ENCODE data around the gene FMO1. TPM values are rescaled to one million over a fixed set of nuclear protein-coding genes. Genes with fewer than 3 reads are reported as not detected.

Gene FMO1
- total and polyA plus RNA-seq, 9 donors = 3.8 to 32.2 (median 5.8) TPM; not detected in 1

GRCh38 chr1:171296897-171297296 lies 48.6 kb downstream of the FMO1 start:
- no peaks in the 10 kb centered on the region for H3K27me3 ChIP-seq
- no peak overlapping the region for H3K4me3 ChIP-seq
- intact Hi-C loops (cut with DNase I) = no loop called here
- no peak for DNase-seq
- TF ChIP-seq POLR2A (IDR thresholded peaks at IDR 0.05) = no peak
- no peaks in the 10 kb centered on the region for H3K9me3 ChIP-seq
- no peaks in the 10 kb centered on the region for H3K36me3 ChIP-seq
- no peaks in the 10 kb centered on the region for H3K4me1 ChIP-seq (ENCODE audit: insufficient read depth)
- WGBS, 3 donors = 74 to 90% (median 82%) methylated on average over 2 of the region's 2 CpGs
- no peak overlapping the region for H3K27ac ChIP-seq

DNA sequence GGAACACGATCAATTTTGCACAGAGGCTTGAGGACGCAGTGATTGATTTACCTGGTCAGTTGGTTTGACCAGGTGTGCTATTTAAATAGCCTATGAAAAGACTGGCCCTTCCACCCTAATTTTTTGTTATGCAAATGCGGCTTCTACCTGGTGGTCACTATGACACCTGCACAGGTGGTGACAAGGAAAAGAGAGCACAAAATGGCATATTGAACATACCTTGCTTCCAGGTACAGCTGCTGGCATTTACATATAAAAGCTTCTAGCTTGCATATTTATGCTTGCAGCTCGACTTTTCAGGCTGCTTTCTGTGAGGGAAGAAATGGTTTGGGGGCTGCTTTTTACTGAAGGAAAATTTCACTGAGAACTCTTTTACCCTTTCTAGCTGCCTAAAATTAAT lies 50.4 kb downstream of the FMO1 start:
- DNase-seq = no peak
- TF ChIP-seq POLR2A (IDR thresholded peaks at IDR 0.05) (no peak), EP300 (IDR thresholded peaks at IDR 0.05) (no peak)
- TF ChIP-seq, protein P1, sequence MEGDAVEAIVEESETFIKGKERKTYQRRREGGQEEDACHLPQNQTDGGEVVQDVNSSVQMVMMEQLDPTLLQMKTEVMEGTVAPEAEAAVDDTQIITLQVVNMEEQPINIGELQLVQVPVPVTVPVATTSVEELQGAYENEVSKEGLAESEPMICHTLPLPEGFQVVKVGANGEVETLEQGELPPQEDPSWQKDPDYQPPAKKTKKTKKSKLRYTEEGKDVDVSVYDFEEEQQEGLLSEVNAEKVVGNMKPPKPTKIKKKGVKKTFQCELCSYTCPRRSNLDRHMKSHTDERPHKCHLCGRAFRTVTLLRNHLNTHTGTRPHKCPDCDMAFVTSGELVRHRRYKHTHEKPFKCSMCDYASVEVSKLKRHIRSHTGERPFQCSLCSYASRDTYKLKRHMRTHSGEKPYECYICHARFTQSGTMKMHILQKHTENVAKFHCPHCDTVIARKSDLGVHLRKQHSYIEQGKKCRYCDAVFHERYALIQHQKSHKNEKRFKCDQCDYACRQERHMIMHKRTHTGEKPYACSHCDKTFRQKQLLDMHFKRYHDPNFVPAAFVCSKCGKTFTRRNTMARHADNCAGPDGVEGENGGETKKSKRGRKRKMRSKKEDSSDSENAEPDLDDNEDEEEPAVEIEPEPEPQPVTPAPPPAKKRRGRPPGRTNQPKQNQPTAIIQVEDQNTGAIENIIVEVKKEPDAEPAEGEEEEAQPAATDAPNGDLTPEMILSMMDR (IDR thresholded peaks at IDR 0.05) = no peak

GRCh38 chr1:171299342-171299741 lies 51.0 kb downstream of the FMO1 start:
- no peaks in the 10 kb centered on the region for H3K4me1 ChIP-seq (ENCODE audit: insufficient read depth)

More for the DNA sequence above, 50.4 kb downstream of the FMO1 start:
- Histone ChIP-seq H3K27me3 (no peaks in the 10 kb centered on the region), H3K36me3 (no peaks in the 10 kb centered on the region), H3K27ac (no peak overlapping the region), H3K4me1 (ENCODE audit: insufficient read depth) (no peaks in the 10 kb centered on the region), H3K9me3 (no peaks in the 10 kb centered on the region), H3K4me3 (no peak overlapping the region)
- intact Hi-C loops (cut with DNase I) = no loop called here
- WGBS, 3 donors = 75 to 79% (median 75%) methylated on average over 4 of the region's 4 CpGs

DNA sequence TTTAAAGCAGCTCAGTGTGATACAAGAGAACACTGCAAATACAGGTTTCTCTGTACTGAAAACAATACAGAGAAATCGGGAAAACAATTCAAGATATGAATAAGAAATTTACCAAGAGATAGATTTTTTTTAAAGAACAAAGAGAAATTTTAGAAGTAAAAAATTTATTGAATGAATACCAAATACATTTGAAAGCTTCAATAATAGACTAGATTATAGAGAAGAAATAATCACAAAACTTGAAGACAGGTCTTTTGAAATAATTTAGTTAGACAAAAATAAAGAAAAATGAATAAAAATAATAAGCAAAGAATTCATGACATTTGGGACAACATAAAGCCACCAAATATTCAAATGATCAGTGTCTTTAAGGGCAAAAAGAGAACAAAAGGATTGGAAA lies 52.1 kb downstream of the FMO1 start:
- Histone ChIP-seq H3K9me3 (peaks cover 0 to 2% of the 10 kb centered on the region in 2 donors), H3K27me3 (no peaks in the 10 kb centered on the region), H3K27ac (no peak overlapping the region), H3K36me3 (no peaks in the 10 kb centered on the region), H3K4me3 (no peak overlapping the region), H3K4me1 (ENCODE audit: insufficient read depth) (no peaks in the 10 kb centered on the region)
- 91 to 96% (median 92%) methylated on average over 1 of the region's 1 CpG for WGBS, 3 donors
- intact Hi-C loops (cut with DNase I) = no loop called here
- DNase-seq = no peak
- TF ChIP-seq EP300 (IDR thresholded peaks at IDR 0.05) (no peak), POLR2A (IDR thresholded peaks at IDR 0.05) (no peak)
- TF ChIP-seq, protein P1 (IDR thresholded peaks at IDR 0.05) = no peak

More at GRCh38 chr1:171299342-171299741, 51.0 kb downstream of the FMO1 start:
- Histone ChIP-seq H3K27ac (no peak overlapping the region), H3K27me3 (no peaks in the 10 kb centered on the region), H3K9me3 (peaks cover 0 to under 1% of the 10 kb centered on the region in 2 donors), H3K36me3 (no peaks in the 10 kb centered on the region), H3K4me3 (no peak overlapping the region)
- TF ChIP-seq POLR2A (IDR thresholded peaks at IDR 0.05) = no peak
- TF ChIP-seq EP300 (IDR thresholded peaks at IDR 0.05) = no peak
- TF ChIP-seq, protein P1 (IDR thresholded peaks at IDR 0.05) = no peak
- WGBS, 3 donors = 73 to 85% (median 82%) methylated on average over 2 of the region's 2 CpGs
- intact Hi-C loops (cut with DNase I) = no loop called here
- no peak for DNase-seq

GRCh38 chr1:171310661-171311087 lies 62.4 kb downstream of the FMO1 start:
- Histone ChIP-seq H3K4me1 (ENCODE audit: insufficient read depth) (peaks cover 2% of the 10 kb centered on the region), H3K27me3 (no peaks in the 10 kb centered on the region), H3K27ac (no peak overlapping the region), H3K9me3 (no peaks in the 10 kb centered on the region), H3K4me3 (no peak overlapping the region), H3K36me3 (no peaks in the 10 kb centered on the region)
- no peak for DNase-seq
- 71 to 81% (median 77%) methylated on average over 3 of the region's 3 CpGs for WGBS, 3 donors
- intact Hi-C loops (cut with DNase I) = loop anchor here (5.0 to 10.0 kb wide), 4 partner anchors 56 to 226 kb away; partner anchors contain the start of gene FMO1 (in 1 of the 4)
- TF ChIP-seq, protein P1 (IDR thresholded peaks at IDR 0.05) = no peak
- TF ChIP-seq EP300 (IDR thresholded peaks at IDR 0.05) (no peak), POLR2A (IDR thresholded peaks at IDR 0.05) (no peak)

Data from ovary (tissue), 9 donors.